Fibroblast of peridontal ligament (primary cell): ENCODE data around the gene CTNNA2.

ENCODE experiments used
- DNase-seq: peaks from one replicate; pipeline ENCODE4 v3.0.0-alpha.2; 2010; ENCODE audit errors: extremely low read depth

CTNNA2 gene

GRCh38 chr2:79857888-79858287, 345.0 kb downstream of the CTNNA2 start:
- no peak for DNase-seq

GRCh38 chr2:79860228-79861058, 347.6 kb downstream of the CTNNA2 start:
- peak; percentile 37 for DNase-seq

GRCh38 chr2:79861059-79861374, 348.2 kb downstream of the CTNNA2 start:
- DNase-seq = no peak

DNA sequence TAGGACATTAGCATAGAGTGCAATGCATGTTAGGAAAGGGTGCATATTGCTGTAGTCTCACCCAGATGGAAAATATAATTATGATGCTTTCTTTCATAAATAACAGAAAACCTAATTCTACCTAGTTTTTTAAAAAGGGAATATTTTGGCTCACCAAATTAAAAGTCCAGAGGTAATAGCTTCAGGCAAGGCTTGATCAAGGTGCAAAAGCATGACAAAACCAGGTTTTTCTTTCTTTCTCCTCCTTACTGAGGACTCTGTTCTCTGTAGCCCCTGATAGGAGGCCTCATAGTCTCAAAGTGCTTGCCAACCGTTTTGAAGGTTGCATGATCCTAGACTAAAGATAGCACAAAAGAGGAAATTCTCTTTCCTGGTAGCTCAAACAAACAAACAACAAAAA, 349.9 kb downstream of the CTNNA2 start:
- no peak for DNase-seq

- DNase-seq = no peak
Measured at GRCh38 chr2:79872656-79873055, 359.8 kb downstream of the CTNNA2 start.

DNA sequence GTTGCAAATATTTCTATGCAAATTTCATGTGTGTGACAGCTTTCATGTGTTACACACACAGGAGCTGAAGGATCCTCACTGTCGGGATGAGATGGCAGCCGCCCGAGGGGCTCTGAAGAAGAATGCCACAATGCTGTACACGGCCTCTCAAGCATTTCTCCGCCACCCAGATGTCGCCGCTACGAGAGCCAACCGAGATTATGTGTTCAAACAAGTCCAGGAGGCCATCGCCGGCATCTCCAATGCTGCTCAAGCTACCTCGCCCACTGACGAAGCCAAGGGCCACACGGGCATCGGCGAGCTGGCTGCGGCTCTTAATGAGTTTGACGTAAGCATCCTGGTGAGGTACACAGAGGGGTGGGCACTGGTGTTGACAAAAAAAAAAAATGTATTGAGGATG, 361.2 kb downstream of the CTNNA2 start:
- no peak for DNase-seq

- DNase-seq = peak; percentile 13
Measured at GRCh38 chr2:79876430-79876829, 363.6 kb downstream of the CTNNA2 start.

- no peak for DNase-seq
Measured at GRCh38 chr2:79882548-79882947, 369.7 kb downstream of the CTNNA2 start.

DNA sequence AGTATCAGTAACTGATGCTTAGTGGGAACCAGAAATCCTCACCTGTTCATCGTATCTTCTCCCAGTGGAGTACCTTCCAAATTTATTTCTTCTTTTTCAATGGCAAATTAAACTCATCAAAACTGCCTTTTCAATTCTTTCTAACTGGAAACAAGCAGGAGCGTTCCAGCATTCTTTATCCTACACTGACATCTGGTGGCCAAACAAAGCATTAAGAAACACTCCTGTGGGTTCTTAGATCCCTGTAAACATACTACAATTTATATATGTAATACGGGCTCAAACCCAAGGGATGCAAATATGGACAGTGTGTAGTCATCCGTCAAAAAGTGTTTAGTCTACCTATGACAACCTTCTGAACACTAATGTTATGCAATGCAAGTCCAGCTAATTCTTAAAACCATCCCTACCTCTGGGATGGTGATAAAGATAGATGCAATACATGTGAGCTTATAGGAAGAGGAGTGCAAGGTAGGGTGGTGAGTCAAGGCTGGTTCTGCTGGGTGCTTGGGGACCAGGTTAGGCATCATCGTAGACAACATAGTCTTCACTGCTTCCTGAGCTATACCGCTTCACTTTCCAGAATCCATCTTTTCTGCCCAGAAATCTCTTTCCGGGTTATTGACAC, 375.0 kb downstream of the CTNNA2 start:
- peak; percentile 78 for DNase-seq

DNA sequence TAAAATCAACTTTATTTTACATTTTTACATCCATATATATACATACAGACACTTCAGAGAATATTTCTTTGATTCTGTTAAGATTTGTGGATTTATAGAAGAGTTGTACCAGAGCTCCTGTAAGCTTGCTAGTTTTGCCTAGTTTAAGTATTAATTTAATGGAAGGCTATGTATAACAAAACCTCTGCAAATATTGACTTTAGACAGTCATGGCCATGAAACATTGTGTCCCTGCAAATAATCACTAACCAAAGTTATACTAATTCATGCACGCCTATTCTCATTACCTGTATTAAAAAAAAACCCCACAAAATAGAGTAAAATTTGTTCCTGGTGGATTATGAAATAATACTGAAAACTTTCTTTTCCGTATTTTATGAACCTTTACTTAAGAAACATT, 379.3 kb downstream of the CTNNA2 start:
- DNase-seq = no peak

DNA sequence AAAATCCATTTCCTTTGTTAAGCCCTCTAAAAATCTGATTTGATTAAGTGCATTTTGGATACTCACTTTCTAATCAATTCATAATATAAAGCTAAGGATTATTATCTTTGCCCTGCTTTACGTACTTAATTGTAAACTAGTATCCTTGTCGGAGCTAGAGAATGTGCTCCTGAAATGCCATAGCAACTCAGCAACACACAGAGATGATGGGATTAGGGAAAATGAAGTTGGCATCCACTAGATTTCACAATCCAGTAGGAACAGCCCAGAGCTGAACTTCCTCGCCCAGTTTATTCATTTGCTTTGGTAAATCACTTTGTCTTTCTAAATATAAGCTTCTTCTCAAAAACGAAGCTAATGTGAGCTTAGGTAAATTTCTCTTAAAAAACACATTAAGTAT, 386.3 kb downstream of the CTNNA2 start:
- no peak for DNase-seq

DNA sequence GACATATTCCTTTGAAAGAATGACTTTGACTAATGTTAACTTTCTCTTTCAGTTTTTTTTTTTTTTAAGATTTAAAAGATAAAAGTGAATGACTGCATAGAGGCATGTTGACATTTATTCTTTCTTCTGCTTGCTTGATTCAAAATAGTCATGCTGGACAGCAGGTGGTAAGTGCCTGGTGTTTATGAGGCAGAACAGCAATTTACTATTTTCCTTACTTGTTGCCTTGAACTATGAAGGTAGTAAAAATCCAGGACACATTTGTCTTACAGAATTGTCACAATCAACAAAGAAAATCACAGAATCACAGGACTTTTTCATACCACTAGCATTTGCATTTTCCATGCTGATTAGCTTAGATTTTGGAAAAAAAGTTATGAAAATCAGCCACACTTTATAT, 388.3 kb downstream of the CTNNA2 start:
- DNase-seq = no peak

DNA sequence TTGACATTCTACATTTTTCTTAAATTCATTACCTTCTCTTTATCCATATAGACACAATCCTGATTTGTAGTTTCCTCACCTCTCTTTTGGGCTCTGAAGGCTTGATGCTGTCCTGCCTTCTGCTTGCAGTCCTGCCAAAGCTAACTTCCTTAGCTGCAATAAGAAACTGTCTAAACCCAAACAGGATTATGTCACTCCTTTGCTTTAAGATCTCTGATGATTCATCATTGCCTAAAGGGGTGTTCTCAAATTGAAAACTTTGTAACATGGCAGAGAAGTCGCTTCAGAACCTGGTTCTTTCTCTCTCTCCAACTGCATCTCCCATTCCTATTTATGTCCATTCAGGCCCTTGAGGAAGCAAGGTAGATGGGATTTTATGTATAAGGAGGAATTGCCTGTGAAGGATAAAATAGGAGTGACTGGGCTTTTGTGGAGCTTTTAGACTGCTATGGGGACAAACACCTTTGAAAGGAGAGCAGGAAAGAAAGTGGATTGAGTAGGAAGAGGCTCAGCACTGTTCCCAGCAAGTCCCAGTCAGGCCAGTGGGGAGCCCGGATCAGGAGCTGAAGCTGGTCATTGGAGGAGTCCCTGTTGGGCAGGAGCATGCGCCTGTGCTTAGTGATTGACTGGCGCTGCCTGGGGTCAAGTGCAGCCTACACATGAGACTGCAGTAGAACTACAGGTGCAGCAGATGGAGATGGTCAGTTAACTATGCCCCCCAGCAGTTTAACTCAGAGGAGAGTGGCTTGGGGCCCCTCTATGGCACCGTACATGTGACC, 390.6 kb downstream of the CTNNA2 start:
- DNase-seq = no peak

DNA sequence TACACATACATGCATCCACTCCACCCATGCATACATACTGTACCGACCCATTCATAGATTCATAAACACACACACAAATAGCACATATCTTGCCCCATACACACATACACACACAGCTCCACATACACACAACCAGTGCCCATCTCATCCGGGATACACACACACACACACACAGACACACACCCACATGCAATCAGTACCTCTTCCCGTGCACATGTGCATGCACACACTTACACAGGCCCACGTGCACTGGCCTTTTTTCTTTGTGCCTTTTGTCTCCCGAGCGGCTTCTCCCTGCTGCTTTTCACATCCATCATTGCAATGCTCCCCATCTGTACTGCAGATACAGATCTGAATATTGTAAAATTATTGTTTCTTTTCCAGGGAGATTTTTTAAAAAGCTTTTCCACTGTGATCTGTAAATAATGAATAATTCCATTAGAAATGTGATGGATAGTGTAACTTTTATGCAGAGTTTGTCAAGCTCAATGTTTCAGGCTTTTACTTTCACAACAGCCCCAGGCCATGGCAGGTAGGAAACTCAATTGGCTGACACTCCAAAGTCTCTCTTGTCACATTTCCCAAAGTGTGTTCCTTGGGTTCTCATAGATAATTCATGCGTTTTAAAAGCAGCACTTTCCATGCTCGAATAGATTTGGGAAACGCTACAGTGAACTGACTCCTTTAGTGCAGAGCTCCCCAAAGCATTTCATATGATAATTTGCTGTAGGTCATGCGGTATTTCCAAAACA, 393.5 kb downstream of the CTNNA2 start:
- DNase-seq = no peak

DNA sequence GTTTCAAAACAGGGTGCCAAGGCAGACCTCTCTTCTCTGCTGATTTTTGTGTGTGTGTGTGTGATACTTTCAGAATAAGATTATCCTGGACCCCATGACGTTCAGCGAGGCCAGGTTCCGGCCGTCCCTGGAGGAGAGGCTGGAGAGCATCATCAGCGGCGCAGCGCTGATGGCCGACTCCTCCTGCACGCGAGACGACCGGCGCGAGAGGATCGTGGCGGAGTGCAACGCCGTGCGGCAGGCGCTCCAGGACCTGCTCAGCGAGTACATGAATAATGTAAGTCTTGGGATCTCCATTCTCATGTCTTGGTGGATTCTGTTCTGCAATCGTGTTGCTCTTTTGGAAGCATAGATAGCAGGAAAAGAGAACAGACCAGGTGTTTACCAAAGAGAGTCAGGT, 396.7 kb downstream of the CTNNA2 start:
- DNase-seq = no peak

- no peak for DNase-seq
Measured at GRCh38 chr2:79910643-79911042, 397.8 kb downstream of the CTNNA2 start.

DNA sequence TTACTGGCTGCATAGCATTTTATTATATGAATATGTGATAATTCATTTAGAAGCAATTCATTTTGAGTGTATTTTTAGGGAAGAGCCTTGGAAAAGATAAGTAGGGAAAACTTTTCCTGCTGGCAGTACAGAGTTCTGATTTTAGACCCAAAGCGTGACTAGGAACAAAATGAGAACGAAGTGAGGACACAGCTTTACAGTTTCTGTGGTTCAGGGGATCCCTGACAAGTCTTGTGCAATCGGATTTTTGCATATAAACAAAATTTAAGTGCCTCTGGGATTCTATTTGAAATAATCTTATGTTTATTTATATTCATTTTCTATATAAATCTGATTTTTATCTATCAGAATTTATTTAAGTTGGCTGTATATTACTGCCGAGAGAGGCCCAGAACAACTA, 402.6 kb downstream of the CTNNA2 start:
- no peak for DNase-seq

DNA sequence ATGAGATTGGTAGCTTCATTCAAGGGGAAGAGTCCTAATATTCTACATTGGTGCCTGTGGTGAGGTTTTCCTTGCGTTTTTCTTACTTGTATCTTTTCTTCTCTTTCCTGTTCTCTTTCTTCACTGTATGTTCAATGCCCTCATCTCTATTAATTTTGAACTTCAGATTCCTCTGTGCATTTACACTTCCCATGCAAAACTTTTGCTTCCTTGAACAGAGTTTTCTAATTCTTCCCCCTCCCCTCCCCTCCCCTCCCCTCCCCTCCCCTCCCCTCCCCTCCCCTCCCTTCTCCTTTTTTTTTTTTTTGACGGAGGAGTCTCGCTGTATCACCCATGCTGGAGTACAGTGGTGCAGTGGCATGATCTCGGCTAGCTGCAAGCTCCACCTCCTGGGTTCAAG, 403.4 kb downstream of the CTNNA2 start:
- no peak for DNase-seq

GRCh38 chr2:79920512-79921076, 407.7 kb downstream of the CTNNA2 start:
- DNase-seq = no peak

- no peak for DNase-seq
Measured at GRCh38 chr2:79929624-79930023, 416.8 kb downstream of the CTNNA2 start.

GRCh38 chr2:79935046-79935732, 422.3 kb downstream of the CTNNA2 start:
- no peak for DNase-seq
